Lung (tissue), 12 donors: ENCODE data around the gene ROCK2. TPM values are rescaled to one million over a fixed set of nuclear protein-coding genes. Genes with fewer than 3 reads are reported as not detected.

Source experiments
- ATAC-seq: fragments of 200-7000 bp; cut with Tn5 transposase; one replicate; pipeline ENCODE4 v1.9.1; 2020; ENCODE audit warnings: moderate number of reproducible peaks; ENCODE audit not compliant: insufficient read depth, low FRiP score
- DNase-seq, 3 donors: peaks; one replicate each; pipeline ENCODE4 v3.0.0-alpha.2; 2013 to 2017
- H3K27ac ChIP-seq, 2 donors: one replicate each; pipeline ENCODE4 v1.5.1; 2013; ENCODE audit warnings: mild to moderate bottlenecking in 2 of 2, moderate library complexity in 2 of 2, control low read depth in 1 of 2, inconsistent platforms in 1 of 2, low read depth in 1 of 2, low read length in 1 of 2
- H3K27me3 ChIP-seq, 3 donors: one replicate each; pipeline ENCODE4 v1.5.1; 2013; ENCODE audit warnings: low read length in 2 of 3; ENCODE audit not compliant: control insufficient read depth in 3 of 3, insufficient read depth in 3 of 3
- H3K36me3 ChIP-seq, 4 donors: one replicate each; pipeline ENCODE4 v1.5.1; 2013; ENCODE audit warnings: low read length in 4 of 4, mild to moderate bottlenecking in 1 of 4, moderate library complexity in 1 of 4; ENCODE audit not compliant: control insufficient read depth in 4 of 4, insufficient read depth in 4 of 4
- H3K4me1 ChIP-seq, 5 donors: one replicate each; pipeline ENCODE4 v1.5.1; 2013; ENCODE audit warnings: low read length in 5 of 5, mild to moderate bottlenecking in 2 of 5, moderate library complexity in 1 of 5; ENCODE audit not compliant: control insufficient read depth in 5 of 5, insufficient read depth in 5 of 5
- H3K4me3 ChIP-seq: one replicate; pipeline ENCODE4 v1.5.1; 2013; ENCODE audit warnings: mild to moderate bottlenecking, control low read depth, moderate library complexity
- H3K9ac ChIP-seq, 2 donors: one replicate each; pipeline ENCODE4 v1.5.1; 2013; ENCODE audit warnings: low read length in 2 of 2, control low read depth in 1 of 2; ENCODE audit not compliant: insufficient read depth in 1 of 2
- H3K9me3 ChIP-seq, 4 donors: one replicate each; pipeline ENCODE4 v1.5.1; 2013; ENCODE audit warnings: low read length in 3 of 4, mild to moderate bottlenecking in 1 of 4, moderate library complexity in 1 of 4; ENCODE audit not compliant: control insufficient read depth in 4 of 4, insufficient read depth in 3 of 4
- WGBS, 2 donors: extraction: QIAGEN DNeasy Blood & Tissue Kit; methylation state at CpG; one replicate each; pipeline ENCODE4 v1.1.7; 2013; 5-methylcytosine and 5-hydroxymethylcytosine counted together
- polyA plus RNA-seq, 2 donors: library from polyadenylated mRNA; stranded (reverse); fragments of 200-250 nt; gene quantifications; one replicate each; pipeline ENCODE4 v1.2.1, GENCODE V29; 2013
- total RNA-seq, 2 donors: library from RNA; depleted of rRNA in 1 of 2; stranded (reverse); fragments of >200 nt in 1 of 2; gene quantifications; one replicate each; pipeline ENCODE4 v1.2.1, GENCODE V29; 2014 to 2021
- TF ChIP-seq, protein P1 (sequence below): IDR thresholded peaks from 2 replicates; pipeline ENCODE4 v1.5.1; 2012; ENCODE audit warnings: mild to moderate bottlenecking; ENCODE audit errors: control extremely low read depth, extremely low read depth
- donor health status: control.
- donor health status: control.
- donor health status: Bipolar disorder and iron deficiency.
- donor health status: healthy.
- donor health status: DM: yes; HTN: yes; CAD: no.

The ROCK2 gene
- total and polyA plus RNA-seq, 4 donors: 8.0 to 103 (median 28.7) TPM

DNA sequence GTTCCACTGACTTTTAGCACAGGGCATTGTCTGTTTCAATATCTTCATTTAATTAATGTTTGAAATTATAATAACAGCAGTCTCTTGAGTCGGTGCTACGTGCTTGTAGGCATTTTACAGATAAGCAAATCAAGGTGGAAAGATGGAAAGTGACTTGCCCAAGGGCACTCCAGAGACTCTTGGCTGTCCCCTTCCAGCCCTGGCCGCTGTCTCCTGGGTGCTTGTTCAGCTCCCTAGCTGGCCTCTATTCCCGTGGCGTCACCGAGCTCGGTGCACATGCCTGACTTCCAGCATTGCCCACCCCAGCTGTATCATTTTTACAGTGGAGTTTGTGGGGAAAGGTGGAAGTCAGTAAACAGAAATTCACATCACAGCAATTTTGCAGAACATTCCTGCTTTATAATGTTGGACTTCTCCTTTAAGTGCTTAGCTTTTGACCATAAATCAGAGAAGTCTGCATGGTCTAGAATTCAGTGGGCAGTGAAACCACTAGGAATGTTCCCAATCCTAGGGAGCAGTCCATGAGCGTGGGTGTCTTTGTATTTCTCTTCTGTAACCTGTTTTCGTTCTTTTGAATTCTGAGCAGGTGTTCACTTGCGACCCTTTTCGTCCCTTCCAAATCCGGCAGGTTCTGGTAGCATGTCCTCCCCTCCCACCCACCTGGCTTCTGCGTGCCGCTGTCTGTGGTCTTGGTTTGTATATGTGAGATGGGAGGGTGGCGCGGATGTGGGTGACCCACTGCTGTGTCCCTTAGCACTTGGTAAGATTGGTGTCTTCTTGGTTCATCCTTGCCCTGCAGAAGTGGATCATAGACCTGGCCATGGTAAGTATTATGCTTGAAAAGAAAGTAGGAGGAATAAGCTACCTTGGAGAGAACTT is 180.8 kb downstream of the ROCK2 start:
- no peak overlapping the region for H3K4me3 ChIP-seq
- H3K36me3 ChIP-seq: peaks cover 0 to 5% (median 1%) of the 10 kb centered on the region in 4 donors
- H3K4me1 ChIP-seq: peaks cover 0 to 3% (median 0%) of the 10 kb centered on the region in 5 donors
- H3K27ac ChIP-seq: no peak overlapping the region
- TF ChIP-seq, protein P1, sequence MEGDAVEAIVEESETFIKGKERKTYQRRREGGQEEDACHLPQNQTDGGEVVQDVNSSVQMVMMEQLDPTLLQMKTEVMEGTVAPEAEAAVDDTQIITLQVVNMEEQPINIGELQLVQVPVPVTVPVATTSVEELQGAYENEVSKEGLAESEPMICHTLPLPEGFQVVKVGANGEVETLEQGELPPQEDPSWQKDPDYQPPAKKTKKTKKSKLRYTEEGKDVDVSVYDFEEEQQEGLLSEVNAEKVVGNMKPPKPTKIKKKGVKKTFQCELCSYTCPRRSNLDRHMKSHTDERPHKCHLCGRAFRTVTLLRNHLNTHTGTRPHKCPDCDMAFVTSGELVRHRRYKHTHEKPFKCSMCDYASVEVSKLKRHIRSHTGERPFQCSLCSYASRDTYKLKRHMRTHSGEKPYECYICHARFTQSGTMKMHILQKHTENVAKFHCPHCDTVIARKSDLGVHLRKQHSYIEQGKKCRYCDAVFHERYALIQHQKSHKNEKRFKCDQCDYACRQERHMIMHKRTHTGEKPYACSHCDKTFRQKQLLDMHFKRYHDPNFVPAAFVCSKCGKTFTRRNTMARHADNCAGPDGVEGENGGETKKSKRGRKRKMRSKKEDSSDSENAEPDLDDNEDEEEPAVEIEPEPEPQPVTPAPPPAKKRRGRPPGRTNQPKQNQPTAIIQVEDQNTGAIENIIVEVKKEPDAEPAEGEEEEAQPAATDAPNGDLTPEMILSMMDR: no peak
- H3K9me3 ChIP-seq: no peaks in the 10 kb centered on the region
- 90 to 94% methylated on average over 16 of the region's 16 CpGs for WGBS, 2 donors
- ATAC-seq (no peak), DNase-seq (no peak)
- H3K27me3 ChIP-seq: no peaks in the 10 kb centered on the region
- no peak overlapping the region for H3K9ac ChIP-seq

DNA sequence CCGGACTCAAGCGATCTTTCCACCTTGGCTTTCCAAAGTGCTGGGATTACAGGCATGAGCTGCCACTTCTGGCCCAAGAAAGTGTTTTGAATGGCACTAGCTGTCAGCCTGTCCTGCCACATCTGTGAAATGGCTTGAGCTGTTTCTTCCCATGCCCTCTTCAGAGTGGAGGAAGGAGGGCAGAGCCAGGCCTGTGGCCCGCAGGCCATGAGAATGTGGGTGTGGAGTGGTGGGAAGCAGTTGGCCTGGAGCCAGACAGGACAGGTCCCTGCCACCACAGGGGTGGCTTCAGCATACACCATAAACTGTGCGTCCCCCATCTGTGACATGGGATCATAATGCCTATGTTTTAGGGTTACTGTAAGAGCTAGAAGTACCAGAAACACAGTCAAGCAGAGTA is 182.7 kb downstream of the ROCK2 start:
- peaks cover 0 to 5% (median 1%) of the 10 kb centered on the region in 4 donors for H3K36me3 ChIP-seq
- no peak overlapping the region for H3K27ac ChIP-seq
- no peak overlapping the region for H3K4me3 ChIP-seq
- H3K9ac ChIP-seq: no peak overlapping the region
- ATAC-seq: no peak
- DNase-seq: no peak
- H3K9me3 ChIP-seq: no peaks in the 10 kb centered on the region
- WGBS, 2 donors: 93 to 94% methylated on average over 4 of the region's 4 CpGs
- H3K4me1 ChIP-seq: peaks cover 0 to 3% (median 0%) of the 10 kb centered on the region in 5 donors
- no peaks in the 10 kb centered on the region for H3K27me3 ChIP-seq
- TF ChIP-seq, protein P1: no peak

DNA sequence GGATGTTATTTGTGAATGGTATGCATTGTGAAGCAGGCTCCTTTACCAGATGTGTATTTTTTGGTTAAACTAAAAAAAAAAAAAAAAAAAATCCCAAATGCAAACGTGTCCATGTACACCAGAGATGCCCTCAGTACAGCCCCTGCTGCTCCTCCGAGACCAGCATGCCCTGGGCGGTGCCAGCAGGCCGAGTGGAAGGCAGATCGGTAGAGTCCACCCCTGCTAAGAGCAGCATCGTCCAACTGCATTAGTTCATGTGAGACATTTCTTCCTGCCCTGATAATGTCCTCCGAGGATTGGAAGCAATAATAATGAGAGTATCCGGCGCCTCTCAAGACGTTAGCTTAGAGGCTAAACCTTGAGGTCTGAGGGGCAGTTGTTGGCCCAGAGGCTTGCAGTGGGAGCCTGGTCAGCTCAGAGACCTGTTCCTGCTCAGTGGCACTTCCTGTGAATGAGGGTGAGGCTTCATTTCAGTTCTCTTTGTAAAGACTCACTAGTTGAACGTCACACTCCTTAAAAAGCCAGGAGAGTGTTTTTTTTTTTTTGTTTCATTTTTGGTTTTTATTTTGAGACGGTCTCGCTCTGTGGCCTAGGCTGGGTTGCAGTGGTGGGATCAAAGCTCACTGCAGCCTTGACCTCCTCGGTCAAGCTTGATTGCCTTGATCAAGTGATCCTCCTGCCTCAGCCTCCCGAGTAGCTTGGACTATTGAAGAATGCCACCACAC is 183.5 kb downstream of the ROCK2 start:
- no peaks in the 10 kb centered on the region for H3K27me3 ChIP-seq
- TF ChIP-seq, protein P1: no peak
- no peak overlapping the region for H3K9ac ChIP-seq
- DNase-seq: no peak
- peaks cover 0 to 5% (median 1%) of the 10 kb centered on the region in 4 donors for H3K36me3 ChIP-seq
- no peak overlapping the region for H3K4me3 ChIP-seq
- no peak for ATAC-seq
- peaks cover 0 to 7% (median 3%) of the 10 kb centered on the region in 5 donors for H3K4me1 ChIP-seq
- WGBS, 2 donors: 86 to 91% methylated on average over 15 of the region's 15 CpGs
- no peaks in the 10 kb centered on the region for H3K9me3 ChIP-seq
- peak overlapping the region in 1 of 2 donors; percentile 31 for H3K27ac ChIP-seq
